Measurements from ENCODE around the gene HEATR5A.

- no peak for TF ChIP-seq POLR2AphosphoS5 (IDR thresholded peaks at IDR 0.05; ENCODE audit: low read depth)
- no peak for TF ChIP-seq CTCF (conservative IDR thresholded peaks at IDR 0.05; ENCODE audit: low read depth in 2 of 2)
- TF ChIP-seq, protein P1, sequence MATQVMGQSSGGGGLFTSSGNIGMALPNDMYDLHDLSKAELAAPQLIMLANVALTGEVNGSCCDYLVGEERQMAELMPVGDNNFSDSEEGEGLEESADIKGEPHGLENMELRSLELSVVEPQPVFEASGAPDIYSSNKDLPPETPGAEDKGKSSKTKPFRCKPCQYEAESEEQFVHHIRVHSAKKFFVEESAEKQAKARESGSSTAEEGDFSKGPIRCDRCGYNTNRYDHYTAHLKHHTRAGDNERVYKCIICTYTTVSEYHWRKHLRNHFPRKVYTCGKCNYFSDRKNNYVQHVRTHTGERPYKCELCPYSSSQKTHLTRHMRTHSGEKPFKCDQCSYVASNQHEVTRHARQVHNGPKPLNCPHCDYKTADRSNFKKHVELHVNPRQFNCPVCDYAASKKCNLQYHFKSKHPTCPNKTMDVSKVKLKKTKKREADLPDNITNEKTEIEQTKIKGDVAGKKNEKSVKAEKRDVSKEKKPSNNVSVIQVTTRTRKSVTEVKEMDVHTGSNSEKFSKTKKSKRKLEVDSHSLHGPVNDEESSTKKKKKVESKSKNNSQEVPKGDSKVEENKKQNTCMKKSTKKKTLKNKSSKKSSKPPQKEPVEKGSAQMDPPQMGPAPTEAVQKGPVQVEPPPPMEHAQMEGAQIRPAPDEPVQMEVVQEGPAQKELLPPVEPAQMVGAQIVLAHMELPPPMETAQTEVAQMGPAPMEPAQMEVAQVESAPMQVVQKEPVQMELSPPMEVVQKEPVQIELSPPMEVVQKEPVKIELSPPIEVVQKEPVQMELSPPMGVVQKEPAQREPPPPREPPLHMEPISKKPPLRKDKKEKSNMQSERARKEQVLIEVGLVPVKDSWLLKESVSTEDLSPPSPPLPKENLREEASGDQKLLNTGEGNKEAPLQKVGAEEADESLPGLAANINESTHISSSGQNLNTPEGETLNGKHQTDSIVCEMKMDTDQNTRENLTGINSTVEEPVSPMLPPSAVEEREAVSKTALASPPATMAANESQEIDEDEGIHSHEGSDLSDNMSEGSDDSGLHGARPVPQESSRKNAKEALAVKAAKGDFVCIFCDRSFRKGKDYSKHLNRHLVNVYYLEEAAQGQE (IDR thresholded peaks at IDR 0.05; ENCODE audit: unreplicated experiment): no peak
- TF ChIP-seq EZH2phosphoT487 (IDR thresholded peaks at IDR 0.05; ENCODE audit: unreplicated experiment): no peak
- TF ChIP-seq ZNF331 (CRISPR knock-in tag; IDR thresholded peaks at IDR 0.05; ENCODE audit: low read depth): no peak
- no peak for TF ChIP-seq CREB1 (CRISPR knock-in tag; IDR thresholded peaks at IDR 0.05; ENCODE audit: low read depth)
- no peak for TF ChIP-seq EZH2 (IDR thresholded peaks at IDR 0.05; ENCODE audit: low read depth, unreplicated experiment)
- TF ChIP-seq ETS1 (IDR thresholded peaks at IDR 0.05): no peak
Measured at GRCh38 chr14:31269634-31270195, 150.6 kb downstream of the HEATR5A start.

Measured in GM23338 (cell line).